Fibroblast of skin of abdomen (primary cell): Measurements from ENCODE around the gene CERS6.

Experiments
- DNase-seq: peaks from one replicate; pipeline ENCODE4 v3.0.0-alpha.2; 2013

The CERS6 gene

GRCh38 chr2:168536925-168537466 is 80.9 kb downstream of the CERS6 start:
- peak; percentile 42 for DNase-seq

GRCh38 chr2:168538133-168538532 is 82.1 kb downstream of the CERS6 start:
- no peak for DNase-seq

- peak; percentile 56 for DNase-seq
These were observed 82.5 kb downstream of the CERS6 start for GRCh38 chr2:168538534-168538933.

- no peak for DNase-seq
These were observed 83.9 kb downstream of the CERS6 start for GRCh38 chr2:168539945-168540344.

GRCh38 chr2:168541858-168542257 is 85.8 kb downstream of the CERS6 start:
- DNase-seq: no peak

- DNase-seq: no peak
These were observed 87.0 kb downstream of the CERS6 start for GRCh38 chr2:168543037-168543436.

- DNase-seq: no peak
These were observed 87.9 kb downstream of the CERS6 start for GRCh38 chr2:168543935-168544334.

GRCh38 chr2:168545439-168546082 is 89.5 kb downstream of the CERS6 start:
- DNase-seq: peak; percentile 91

GRCh38 chr2:168550670-168551069 is 94.6 kb downstream of the CERS6 start:
- DNase-seq: no peak

- no peak for DNase-seq
These were observed 96.4 kb downstream of the CERS6 start for GRCh38 chr2:168552450-168552856.

GRCh38 chr2:168555283-168555682 is 99.2 kb downstream of the CERS6 start:
- no peak for DNase-seq

GRCh38 chr2:168559187-168559586 is 103.1 kb downstream of the CERS6 start:
- DNase-seq: no peak

- DNase-seq: no peak
These were observed 104.9 kb downstream of the CERS6 start for GRCh38 chr2:168560817-168561499.

- DNase-seq: no peak
These were observed 105.9 kb downstream of the CERS6 start for GRCh38 chr2:168561991-168562390.

GRCh38 chr2:168562971-168563370 is 106.9 kb downstream of the CERS6 start:
- no peak for DNase-seq

GRCh38 chr2:168564641-168565040 is 108.6 kb downstream of the CERS6 start:
- no peak for DNase-seq

- peak; percentile 54 for DNase-seq
These were observed 109.0 kb downstream of the CERS6 start for GRCh38 chr2:168565112-168565511.

GRCh38 chr2:168565512-168565911 is 109.4 kb downstream of the CERS6 start:
- DNase-seq: no peak

GRCh38 chr2:168566974-168567665 is 111.0 kb downstream of the CERS6 start:
- no peak for DNase-seq

GRCh38 chr2:168567836-168568235 is 111.8 kb downstream of the CERS6 start:
- no peak for DNase-seq

- DNase-seq: no peak
These were observed 112.6 kb downstream of the CERS6 start for GRCh38 chr2:168568476-168569267.

- no peak for DNase-seq
These were observed 115.0 kb downstream of the CERS6 start for GRCh38 chr2:168571061-168571460.
